GM13977 (cell line): ENCODE results near the gene POTED.
"Not testable (repeated sequence)": the region's sequence is repeated elsewhere in the genome, so short reads cannot be mapped to it uniquely, and the experiment has no call there.

ENCODE experiments used
- DNase-seq: peaks from one replicate; pipeline ENCODE4 v3.0.0; 2012; ENCODE audit warnings: low spot score
- in situ Hi-C: fragments of 300-500 bp; cut with MboI; formaldehyde crosslinking; loops from one replicate; pipeline ENCODE4 v1.12.0; 2022; ENCODE audit warnings: low sequenced_read_pairs, low pct_unique_long_range_greater_than_20kb, mixed read lengths, inconsistent platforms; ENCODE audit not compliant: unreplicated experiment

POTED gene

GRCh38 chr21:13609477-13609876 is at the start of gene POTED:
TSS of gene POTED (plus strand) at chr21:13609777. CDS start at chr21:13610229, 452 bp downstream.
- in situ Hi-C loops, DNase-seq: not testable (repeated sequence)

GRCh38 chr21:13650101-13650500 is 40.5 kb downstream of the POTED start:
- DNase-seq, in situ Hi-C loops: not testable (repeated sequence)

GRCh38 chr21:13651746-13652145 is 42.2 kb downstream of the POTED start:
- DNase-seq, in situ Hi-C loops: not testable (repeated sequence)
